ENCODE measurements around the gene HPCAL1. TPM values are rescaled to one million over a fixed set of nuclear protein-coding genes. Genes with fewer than 3 reads are reported as not detected.

The HPCAL1 gene
- total and polyA plus RNA-seq, 2 experiments from 2014 or later: 8.3 to 25.4 TPM

GRCh38 chr2:10327896-10328669 lies 25.4 kb downstream of the HPCAL1 start (continued):
- TF ChIP-seq ZNF462 (CRISPR knock-in tag; IDR thresholded peaks at IDR 0.05) (no peak), CTCF (conservative IDR thresholded peaks at IDR 0.05; ENCODE audit: low read depth in 2 of 2) (no peak), NANOG (IDR thresholded peaks at IDR 0.05; ENCODE audit: borderline replicate concordance) (no peak)

DNA sequence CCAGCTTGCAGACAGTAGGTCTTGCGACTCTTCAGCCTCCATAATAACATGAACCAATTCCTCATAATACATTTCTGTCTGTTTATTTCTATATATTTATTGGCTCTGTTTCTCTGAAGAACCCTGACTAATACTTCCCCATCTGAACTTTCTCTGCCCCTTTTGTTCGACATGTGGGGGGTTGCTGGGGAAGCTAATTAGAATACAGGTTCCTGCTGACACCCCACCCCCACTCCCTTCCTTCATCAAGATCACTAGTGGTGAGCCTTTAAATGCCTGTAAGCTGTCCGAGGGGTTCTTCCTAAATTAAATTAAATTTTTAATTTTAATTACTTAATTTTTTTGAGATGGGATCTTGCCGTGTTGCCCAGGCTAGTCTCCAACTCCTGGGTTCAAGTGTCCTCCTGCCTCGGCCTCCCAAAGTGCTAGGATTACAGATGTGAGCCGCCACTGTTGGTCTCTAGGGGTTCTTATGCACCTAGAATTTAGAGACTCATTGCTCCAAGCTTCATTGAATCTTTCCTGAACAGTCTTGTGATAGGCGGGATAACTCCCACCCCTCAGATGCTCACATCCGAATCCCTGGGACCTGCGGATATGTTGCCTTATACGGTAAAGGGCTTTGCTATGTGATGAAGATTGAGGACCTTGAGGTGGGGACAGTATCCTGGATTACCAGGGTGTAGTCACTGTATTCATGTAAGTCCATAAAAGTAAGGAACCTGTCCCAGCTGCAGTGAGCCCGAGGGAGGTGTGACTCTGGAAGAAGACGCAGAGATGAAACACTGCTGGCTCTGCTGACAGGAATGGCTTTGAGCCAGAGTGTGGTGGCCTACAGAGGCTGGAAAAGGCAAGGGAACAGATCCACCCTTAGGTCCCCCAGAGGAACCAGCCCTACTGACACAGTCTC lies 26.2 kb downstream of the HPCAL1 start:
- DNase-seq (ENCODE audit: low spot score): no peak
- Histone ChIP-seq H3K27me3 (ENCODE audit: insufficient read depth) (no peaks in the 10 kb centered on the region), H4K20me1 (replicated peaks; ENCODE audit: insufficient read depth) (no peaks in the 10 kb centered on the region), H3K4me3 (no peak overlapping the region), H3K9me2 (ENCODE audit: insufficient read depth) (no peaks in the 10 kb centered on the region), H3K4me2 (no peak overlapping the region), H3F3A (replicated peaks; ENCODE audit: low read depth) (no peaks in the 10 kb centered on the region), H2AFZ (no peak overlapping the region), H3K27ac (ENCODE audit: low read depth) (peak overlapping the region; percentile 2; the same call in 1 of the 2 replicates), H3K36me3 (ENCODE audit: insufficient read depth) (no peaks in the 10 kb centered on the region), H3K79me2 (replicated peaks; ENCODE audit: insufficient read depth) (no peaks in the 10 kb centered on the region), H3K4me1 (ENCODE audit: insufficient read depth) (peaks cover 43% of the 10 kb centered on the region; the same call in 1 of the 2 replicates)
- Mint-ChIP-seq H3K27me3 (ENCODE audit: insufficient read depth, low read depth, poor library complexity) (peaks cover 9% of the 10 kb centered on the region), H3K27ac (no peak overlapping the region; the same call in 1 of the 2 replicates), H3K36me3 (ENCODE audit: low read depth) (no peaks in the 10 kb centered on the region), H3K9me3 (no peaks in the 10 kb centered on the region), H3K4me3 (no peak overlapping the region), H3K4me1 (peaks cover 91% of the 10 kb centered on the region)
- no peak for ATAC-seq
- TF ChIP-seq STAT1 (IDR thresholded peaks at IDR 0.05; ENCODE audit: unreplicated experiment) (no peak), ZNF462 (CRISPR knock-in tag; IDR thresholded peaks at IDR 0.05) (no peak)

Data from GM23338 (cell line).